Pancreas (tissue), 10 donors: Measurements from ENCODE around the gene SPATA13. TPM values are rescaled to one million over a fixed set of nuclear protein-coding genes. Genes with fewer than 3 reads are reported as not detected.
"Not testable (repeated sequence)": the region's sequence is repeated elsewhere in the genome, so short reads cannot be mapped to it uniquely, and the experiment has no call there.

Experiments used
- ATAC-seq, 4 donors: fragments of 200-7000 bp; cut with Tn5 transposase; one replicate each; pipeline versions ENCODE4 v1.8.0 to v1.9.1; 2020; ENCODE audit warnings: mild to moderate bottlenecking in 4 of 4, moderate library complexity in 4 of 4
- DNase-seq, 6 donors: peaks; one replicate each; pipeline ENCODE4 v3.0.0-alpha.2; 2020
- FAIRE-seq: peaks from 2 replicates; lab custom pipeline; 2012; peaks lifted over from hg19 to GRCh38; lab: Jason Lieb, UNC
- H3K27ac ChIP-seq, 4 donors: fragments of 200-600 bp; sonication (generic); 1 replicate in 3 of 4; 2 replicates in 1 of 4; pipeline versions ENCODE4 v1.5.0 to v1.8.0; 2020
- H3K27me3 ChIP-seq, 4 donors: fragments of 200-600 bp; one replicate each; pipeline ENCODE4 v1.8.0; 2021
- H3K36me3 ChIP-seq, 3 donors: fragments of 200-600 bp; sonication (generic) in 1 of 3; one replicate each; pipeline versions ENCODE4 v1.5.0 to v1.8.0; 2020 to 2021
- H3K4me1 ChIP-seq, 3 donors: fragments of 200-600 bp; one replicate each; pipeline ENCODE4 v1.8.0; 2021
- H3K4me3 ChIP-seq, 4 donors: fragments of 200-600 bp; sonication (generic) in 2 of 4; one replicate each; pipeline versions ENCODE4 v1.5.0 to v1.8.0; 2020 to 2021
- H3K9me3 ChIP-seq, 4 donors: fragments of 200-600 bp; one replicate each; pipeline ENCODE4 v1.8.0; 2021
- CTCF ChIP-seq, 4 donors: fragments of 200-600 bp; sonication (generic) in 3 of 4; IDR thresholded peaks; one replicate each; pipeline versions ENCODE4 v1.5.0 to v1.8.0; 2021; ENCODE audit warnings: antibody characterized with exemption in 4 of 4
- WGBS, 2 donors: extraction: QIAGEN DNeasy Blood & Tissue Kit; methylation state at CpG; one replicate each; pipeline ENCODE4 v1.1.7; 2013; 5-methylcytosine and 5-hydroxymethylcytosine counted together
- intact Hi-C, 3 donors: fragments of 100-400 bp; cut with DNase I; formaldehyde crosslinking; loops; one replicate each; pipeline versions ENCODE4 v1.11.1 to v1.14.2; 2022
- polyA plus RNA-seq, 2 donors: library from polyadenylated mRNA; stranded (reverse); fragments of 200-250 nt; gene quantifications; one replicate each; pipeline ENCODE4 v1.2.3, GENCODE V29; 2013
- total RNA-seq, 6 donors: library from RNA; stranded (reverse); fragmentation: NEBNext Ultra II Directional in 4 of 6; extraction: Animal tissue kit (Norgen Biotek cat#: 25700) in 4 of 6; gene quantifications; one replicate each; pipeline versions ENCODE4 v1.2.1 to v1.2.4, GENCODE V29; 2021 to 2023
- donor health status: healthy with polysubstance abuse.
- donor health status: DM: no; HTN: no; CAD: no; lungs with moderate emphysema.
- donor health status: DM: no; HTN: no; CAD: no.
- donor health status: control.
- donor health status: control.
- donor health status: Bipolar disorder and iron deficiency.
- donor health status: DM: yes; HTN: yes; CAD: no.
- donor health status: DM: no; HTN: no; CAD: no.
- donor health status: DM: no; HTN: no; CAD: no.
- donor health status: DM: yes; HTN: yes; CAD: no.

Gene SPATA13
- total and polyA plus RNA-seq, 8 donors: 38.1 to 71.2 (median 53.9) TPM

GRCh38 chr13:24216176-24216575 is 55.7 kb downstream of the SPATA13 start:
- 77 to 82% methylated on average over 4 of the region's 4 CpGs for WGBS, 2 donors
- FAIRE-seq: no peak
- intact Hi-C loops: loop anchor here (5.0 to 10.0 kb wide), 2 partner anchors 34 to 51 kb away; partner anchors contain the start of gene SPATA13 (in 2 of the 3)

GRCh38 chr13:24216779-24217178 is 56.3 kb downstream of the SPATA13 start:
- intact Hi-C loops: loop anchor here (5.0 to 10.0 kb wide), 2 partner anchors 34 to 52 kb away; partner anchors contain the start of gene SPATA13 (in 2 of the 3)
- peak overlapping the region in 2 of 4 donors; percentile 76 to 77 for H3K27ac ChIP-seq
- peaks cover 73 to 80% (median 78%) of the 10 kb centered on the region in 3 donors for H3K4me1 ChIP-seq
- not testable (repeated sequence) for FAIRE-seq, H3K36me3 ChIP-seq, DNase-seq, H3K4me3 ChIP-seq, ATAC-seq, H3K9me3 ChIP-seq, H3K27me3 ChIP-seq
- WGBS, 2 donors: 86 to 89% methylated on average over 2 of the region's 2 CpGs

More at GRCh38 chr13:24216176-24216575, 55.7 kb downstream of the SPATA13 start:
- no peak for DNase-seq
- Histone ChIP-seq H3K36me3 (no peaks in the 10 kb centered on the region), H3K9me3 (no peaks in the 10 kb centered on the region), H3K27ac (peak overlapping the region; percentile 31 to 77 (median 64)), H3K4me3 (no peak overlapping the region), H3K27me3 (no peaks in the 10 kb centered on the region), H3K4me1 (peaks cover 77 to 82% (median 79%) of the 10 kb centered on the region in 3 donors)
- ATAC-seq: no peak
- no peak for TF ChIP-seq CTCF (IDR thresholded peaks at IDR 0.05)

GRCh38 chr13:24217601-24218281 is 57.2 kb downstream of the SPATA13 start:
- Histone ChIP-seq H3K9me3 (no peaks in the 10 kb centered on the region), H3K36me3 (no peaks in the 10 kb centered on the region), H3K27ac (peak overlapping the region in 2 of 4 donors; percentile 76 to 77), H3K4me3 (no peak overlapping the region), H3K27me3 (no peaks in the 10 kb centered on the region), H3K4me1 (peaks cover 69 to 74% (median 73%) of the 10 kb centered on the region in 3 donors)
- FAIRE-seq (no peak), ATAC-seq (peak in 1 of 4 donors; percentile 13), DNase-seq (peak in 3 of 6 donors; percentile 43 to 75 (median 67))
- no peak for TF ChIP-seq CTCF (IDR thresholded peaks at IDR 0.05)
- intact Hi-C loops: loop anchor here (5.0 to 10.0 kb wide), 2 partner anchors 35 to 53 kb away; partner anchors contain the start of gene SPATA13 (in 2 of the 3)
- WGBS, 2 donors: 41 to 49% methylated on average over 6 of the region's 6 CpGs

- no peak for FAIRE-seq
- 51 to 55% methylated on average over 3 of the region's 3 CpGs for WGBS, 2 donors
- Histone ChIP-seq H3K36me3 (peaks cover 0 to 5% (median under 1%) of the 10 kb centered on the region in 3 donors), H3K4me3 (no peak overlapping the region), H3K27me3 (no peaks in the 10 kb centered on the region), H3K27ac (peak overlapping the region in 2 of 4 donors; percentile 76 to 77), H3K4me1 (peaks cover 63 to 68% (median 67%) of the 10 kb centered on the region in 3 donors), H3K9me3 (no peaks in the 10 kb centered on the region)
- intact Hi-C loops: loop anchor here (5.0 to 10.0 kb wide), 2 partner anchors 36 to 54 kb away; partner anchors contain the start of gene SPATA13 (in 2 of the 3)
- ATAC-seq: no peak
- DNase-seq: no peak
- no peak for TF ChIP-seq CTCF (IDR thresholded peaks at IDR 0.05)
Observed at GRCh38 chr13:24218338-24218737, 57.8 kb downstream of the SPATA13 start.

GRCh38 chr13:24218977-24219376 is 58.5 kb downstream of the SPATA13 start:
- intact Hi-C loops: loop anchor here (5.0 to 10.0 kb wide), 2 partner anchors 37 to 54 kb away; partner anchors contain the start of gene SPATA13 (in 2 of the 3)
- no peak for TF ChIP-seq CTCF (IDR thresholded peaks at IDR 0.05)
- peaks cover 59 to 66% (median 60%) of the 10 kb centered on the region in 3 donors for H3K4me1 ChIP-seq
- no peak overlapping the region for H3K4me3 ChIP-seq
- ATAC-seq (no peak), FAIRE-seq (no peak), DNase-seq (no peak)
- H3K27me3 ChIP-seq: no peaks in the 10 kb centered on the region
- peak overlapping the region in 3 of 4 donors; percentile 35 to 77 (median 76) for H3K27ac ChIP-seq
- WGBS, 2 donors: 36 to 39% methylated on average over 2 of the region's 2 CpGs
- no peaks in the 10 kb centered on the region for H3K9me3 ChIP-seq
- H3K36me3 ChIP-seq: peaks cover 0 to 11% (median 6%) of the 10 kb centered on the region in 3 donors
